SK-N-SH (cell line): Measurements from ENCODE around the gene GNA15. TPM values are rescaled to one million over a fixed set of nuclear protein-coding genes. Genes with fewer than 3 reads are reported as not detected.

Experiments used
- CTCF ChIA-PET: fragments of 300-600, 350-600 bp; formaldehyde crosslinking; extraction: SDS; loops from one replicate; lab custom pipeline; 2021; lab: Yijun Ruan, JAX
- POLR2A ChIA-PET: fragments of 350-600 bp; sonication (Branson Sonifier 250); formaldehyde crosslinking; extraction: SDS; loops from one replicate; lab custom pipeline; 2020; ENCODE audit warnings: antibody characterized with exemption, inconsistent platforms; lab: Yijun Ruan, JAX
- DNase-seq: peaks from one replicate; pipeline ENCODE4 v3.0.0; 2012
- H2AFZ ChIP-seq: fragments of 200-600 bp; sonication (generic); 2 replicates; pipeline ENCODE4 v1.8.1; 2016; ENCODE audit warnings: antibody characterized with exemption, mild to moderate bottlenecking, low read depth
- H3F3A ChIP-seq: fragments of 200-600 bp; sonication (generic); replicated peaks from 2 replicates; pipeline ENCODE3; 2016; ENCODE audit warnings: antibody characterized with exemption, mild to moderate bottlenecking; ENCODE audit not compliant: insufficient read depth
- H3K27ac ChIP-seq, 2 experiments: fragments of 200-500 bp in 1 of 2; fragments of 200-600 bp in 1 of 2; sonication (Bioruptor generic) in 1 of 2; sonication (generic), shearing (Covaris generic) in 1 of 2; 2 replicates each; pipeline versions ENCODE4 v1.5.1 to v1.6.1; 2014 to 2016; ENCODE audit warnings: low read depth in 2 of 2, inconsistent platforms in 1 of 2, low read length in 1 of 2, mild to moderate bottlenecking in 1 of 2, mixed read lengths in 1 of 2
- H3K27me3 ChIP-seq: fragments of 200-600 bp; sonication (generic), shearing (Covaris generic); 2 replicates; pipeline ENCODE4 v1.6.1; 2016; ENCODE audit warnings: mixed run types; ENCODE audit not compliant: insufficient read depth
- H3K36me3 ChIP-seq, 2 experiments: fragments of 200-500 bp in 1 of 2; fragments of 200-600 bp in 1 of 2; sonication (Bioruptor generic) in 1 of 2; sonication (generic) in 1 of 2; replicated peaks in 1 of 2; 2 replicates each; pipeline versions ENCODE3 to v1.5.1; 2014 to 2016; ENCODE audit warnings: low read length in 1 of 2, mild to moderate bottlenecking in 1 of 2; ENCODE audit not compliant: insufficient read depth in 2 of 2, control insufficient read depth in 1 of 2
- H3K4me1 ChIP-seq, 2 experiments: fragments of 200-500 bp in 1 of 2; fragments of 200-600 bp in 1 of 2; sonication (Bioruptor generic) in 1 of 2; sonication (generic), shearing (Covaris generic) in 1 of 2; 2 replicates each; pipeline versions ENCODE4 v1.5.1 to v1.6.1; 2014 to 2016; ENCODE audit warnings: low read depth in 1 of 2, low read length in 1 of 2, mixed run types in 1 of 2; ENCODE audit not compliant: insufficient read depth in 2 of 2, control insufficient read depth in 1 of 2
- H3K4me2 ChIP-seq: fragments of 200-600 bp; sonication (generic), shearing (Covaris generic); 2 replicates; pipeline ENCODE4 v1.6.1; 2017; ENCODE audit warnings: mixed run types
- H3K4me3 ChIP-seq, 2 experiments: fragments of 200-500 bp in 1 of 2; fragments of 200-600 bp in 1 of 2; sonication (Bioruptor generic) in 1 of 2; sonication (generic), shearing (Covaris generic) in 1 of 2; 2 replicates each; pipeline versions ENCODE4 v1.5.1 to v1.8.1; 2014 to 2016; ENCODE audit warnings: low read depth in 2 of 2, inconsistent platforms in 1 of 2, low read length in 1 of 2, mild to moderate bottlenecking in 1 of 2, mixed read lengths in 1 of 2, moderate library complexity in 1 of 2
- H3K79me2 ChIP-seq: fragments of 200-600 bp; sonication (generic); 2 replicates; pipeline ENCODE4 v1.8.1; 2017; ENCODE audit warnings: mild to moderate bottlenecking; ENCODE audit not compliant: insufficient read depth
- H3K9ac ChIP-seq: fragments of 200-600 bp; sonication (generic); 2 replicates; pipeline ENCODE4 v1.6.1; 2017; ENCODE audit warnings: mixed run types
- H3K9me2 ChIP-seq: fragments of 200-600 bp; sonication (generic); 2 replicates; pipeline ENCODE4 v1.6.1; 2017; ENCODE audit warnings: mixed run types
- H3K9me3 ChIP-seq: fragments of 200-600 bp; sonication (generic); 2 replicates; pipeline ENCODE4 v1.6.1; 2017; ENCODE audit warnings: mixed run types, mild to moderate bottlenecking, moderate library complexity
- H4K20me1 ChIP-seq: fragments of 200-600 bp; sonication (generic); 2 replicates; pipeline ENCODE4 v1.6.1; 2017; ENCODE audit warnings: mild to moderate bottlenecking, mixed run types; ENCODE audit not compliant: insufficient read depth
- ELF1 ChIP-seq: IDR thresholded peaks from 2 replicates; pipeline ENCODE4 v1.4.0; 2012
- FOSL2 ChIP-seq: IDR thresholded peaks from 2 replicates; pipeline ENCODE4 v1.4.0; 2012; ENCODE audit warnings: low read depth, mild to moderate bottlenecking, moderate library complexity, borderline replicate concordance
- GABPA ChIP-seq: IDR thresholded peaks from 2 replicates; pipeline ENCODE4 v1.4.0; 2012; ENCODE audit warnings: low read depth, mild to moderate bottlenecking
- JUND ChIP-seq: IDR thresholded peaks from 2 replicates; pipeline ENCODE4 v1.4.0; 2012
- MEF2A ChIP-seq: IDR thresholded peaks from 2 replicates; pipeline ENCODE4 v1.4.0; 2012; ENCODE audit warnings: low read depth, borderline replicate concordance
- NFIC ChIP-seq: IDR thresholded peaks from 2 replicates; pipeline ENCODE4 v1.4.0; 2012; ENCODE audit warnings: borderline replicate concordance
- POLR2AphosphoS5 ChIP-seq: IDR thresholded peaks from 2 replicates; pipeline ENCODE4 v1.6.1; 2012; ENCODE audit warnings: low read depth, low read length
- RAD21 ChIP-seq: IDR thresholded peaks from 2 replicates; pipeline ENCODE4 v1.6.1; 2012; ENCODE audit warnings: mild to moderate bottlenecking, low read length
- SIN3A ChIP-seq: IDR thresholded peaks from 2 replicates; pipeline ENCODE4 v1.6.1; 2012; ENCODE audit warnings: low read depth, mild to moderate bottlenecking, low read length, moderate library complexity, borderline replicate concordance
- SMC3 ChIP-seq: IDR thresholded peaks from 2 replicates; pipeline ENCODE4 v1.6.1; 2012; ENCODE audit warnings: low read depth, low read length, improper control_type of control experiment
- TAF1 ChIP-seq: IDR thresholded peaks from 2 replicates; pipeline ENCODE4 v1.6.1; 2012; ENCODE audit warnings: low read depth, mild to moderate bottlenecking, low read length, moderate library complexity, borderline replicate concordance
- WGBS: methylation state at CpG from one replicate; pipeline ENCODE4 v1.1.6; 2017; ENCODE audit warnings: low lambda C conversion rate; 5-methylcytosine and 5-hydroxymethylcytosine counted together
- polyA plus RNA-seq, 3 experiments: library from polyadenylated mRNA; depleted of rRNA; stranded (reverse); fragments of >200 nt; gene quantifications; 2 replicates each; pipeline ENCODE4 v1.2.3, GENCODE V29; 2012
- TF ChIP-seq, protein P1 (sequence below): IDR thresholded peaks from 2 replicates; pipeline ENCODE4 v1.6.1; 2012; ENCODE audit warnings: mild to moderate bottlenecking, low read depth, low read length, moderate library complexity
- TF ChIP-seq, protein P2 (sequence below): IDR thresholded peaks from 2 replicates; pipeline ENCODE4 v1.4.0; 2012; ENCODE audit warnings: low read depth, borderline replicate concordance

GNA15 gene
- polyA plus RNA-seq, 1 of the 3 experiments (the other 2 are of a cell fraction): 0.05 TPM

DNA sequence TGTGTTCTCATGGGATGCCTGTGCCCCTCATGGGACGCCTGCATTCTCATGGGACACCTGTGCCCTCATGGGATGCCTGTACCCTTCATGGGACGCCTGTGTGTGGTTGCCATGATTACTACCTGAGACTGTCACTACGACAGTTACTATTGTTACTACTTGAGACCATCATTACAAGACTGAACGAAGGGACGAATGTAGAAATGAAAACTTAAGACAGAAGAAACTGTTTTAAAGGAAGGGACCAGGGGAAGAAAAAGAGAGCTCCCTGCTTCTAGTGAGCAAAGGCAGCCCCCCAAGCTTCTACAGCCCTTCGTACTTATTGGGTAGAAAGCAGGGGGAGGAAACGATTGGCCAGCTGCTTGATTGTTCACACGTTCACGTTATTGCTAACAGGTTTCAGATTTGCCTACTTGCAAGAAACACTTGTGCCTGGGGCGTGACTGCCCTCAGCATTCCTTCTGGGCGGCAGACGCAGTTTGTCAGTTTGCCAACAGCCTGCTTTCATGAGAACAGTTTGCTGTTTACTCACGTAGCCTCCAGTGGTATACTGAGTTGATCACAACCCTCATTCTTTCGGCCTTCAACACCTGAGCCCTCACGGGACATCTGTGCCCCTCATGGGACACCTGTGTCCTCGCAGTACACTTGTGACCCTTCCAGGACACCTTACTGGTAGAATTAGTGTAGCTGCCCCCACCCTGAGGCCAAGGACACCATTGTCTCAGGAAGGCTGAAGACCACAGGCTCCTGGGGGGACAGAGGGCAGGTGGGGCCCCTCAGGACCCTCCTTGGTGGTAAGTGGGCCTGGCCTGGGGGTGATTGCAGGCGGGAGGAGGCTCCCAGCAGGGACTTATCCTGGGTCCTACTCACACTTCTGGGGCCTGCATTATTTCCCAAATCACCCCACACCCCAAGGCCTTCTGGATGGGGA is 40.2 kb downstream of the GNA15 start:
- H3K79me2 ChIP-seq: no peaks in the 10 kb centered on the region
- H3K36me3 ChIP-seq: no peaks in the 10 kb centered on the region
- no peaks in the 10 kb centered on the region; a peak in 1 of 4 replicates for H3K4me1 ChIP-seq
- H3K9me3 ChIP-seq: no peaks in the 10 kb centered on the region
- H4K20me1 ChIP-seq: no peaks in the 10 kb centered on the region
- DNase-seq: no peak
- 29% methylated on average over 13 of the region's 17 CpGs for WGBS
- H3K9me2 ChIP-seq: no peaks in the 10 kb centered on the region
- no peak overlapping the region for H3K27ac ChIP-seq
- H2AFZ ChIP-seq: no peak overlapping the region
- no peak overlapping the region for H3K4me2 ChIP-seq
- H3K27me3 ChIP-seq: no peaks in the 10 kb centered on the region
- H3K4me3 ChIP-seq: no peak overlapping the region
- no peaks in the 10 kb centered on the region for H3F3A ChIP-seq
- CTCF ChIA-PET: interaction anchor here (1.0 to 1.2 kb wide), 2 partner anchors 11 to 12 kb away, joined by 3 read pairs; no protein-coding TSS in a partner anchor
- POLR2A ChIA-PET: no interaction called here
- no peak overlapping the region for H3K9ac ChIP-seq
- TF ChIP-seq RAD21 (no peak), GABPA (no peak), NFIC (no peak), MEF2A (no peak), POLR2AphosphoS5 (no peak), SIN3A (no peak), FOSL2 (no peak), TAF1 (no peak), ELF1 (no peak), JUND (no peak), SMC3 (no peak)
- TF ChIP-seq, protein P1, sequence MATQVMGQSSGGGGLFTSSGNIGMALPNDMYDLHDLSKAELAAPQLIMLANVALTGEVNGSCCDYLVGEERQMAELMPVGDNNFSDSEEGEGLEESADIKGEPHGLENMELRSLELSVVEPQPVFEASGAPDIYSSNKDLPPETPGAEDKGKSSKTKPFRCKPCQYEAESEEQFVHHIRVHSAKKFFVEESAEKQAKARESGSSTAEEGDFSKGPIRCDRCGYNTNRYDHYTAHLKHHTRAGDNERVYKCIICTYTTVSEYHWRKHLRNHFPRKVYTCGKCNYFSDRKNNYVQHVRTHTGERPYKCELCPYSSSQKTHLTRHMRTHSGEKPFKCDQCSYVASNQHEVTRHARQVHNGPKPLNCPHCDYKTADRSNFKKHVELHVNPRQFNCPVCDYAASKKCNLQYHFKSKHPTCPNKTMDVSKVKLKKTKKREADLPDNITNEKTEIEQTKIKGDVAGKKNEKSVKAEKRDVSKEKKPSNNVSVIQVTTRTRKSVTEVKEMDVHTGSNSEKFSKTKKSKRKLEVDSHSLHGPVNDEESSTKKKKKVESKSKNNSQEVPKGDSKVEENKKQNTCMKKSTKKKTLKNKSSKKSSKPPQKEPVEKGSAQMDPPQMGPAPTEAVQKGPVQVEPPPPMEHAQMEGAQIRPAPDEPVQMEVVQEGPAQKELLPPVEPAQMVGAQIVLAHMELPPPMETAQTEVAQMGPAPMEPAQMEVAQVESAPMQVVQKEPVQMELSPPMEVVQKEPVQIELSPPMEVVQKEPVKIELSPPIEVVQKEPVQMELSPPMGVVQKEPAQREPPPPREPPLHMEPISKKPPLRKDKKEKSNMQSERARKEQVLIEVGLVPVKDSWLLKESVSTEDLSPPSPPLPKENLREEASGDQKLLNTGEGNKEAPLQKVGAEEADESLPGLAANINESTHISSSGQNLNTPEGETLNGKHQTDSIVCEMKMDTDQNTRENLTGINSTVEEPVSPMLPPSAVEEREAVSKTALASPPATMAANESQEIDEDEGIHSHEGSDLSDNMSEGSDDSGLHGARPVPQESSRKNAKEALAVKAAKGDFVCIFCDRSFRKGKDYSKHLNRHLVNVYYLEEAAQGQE: no peak
- TF ChIP-seq, protein P2, sequence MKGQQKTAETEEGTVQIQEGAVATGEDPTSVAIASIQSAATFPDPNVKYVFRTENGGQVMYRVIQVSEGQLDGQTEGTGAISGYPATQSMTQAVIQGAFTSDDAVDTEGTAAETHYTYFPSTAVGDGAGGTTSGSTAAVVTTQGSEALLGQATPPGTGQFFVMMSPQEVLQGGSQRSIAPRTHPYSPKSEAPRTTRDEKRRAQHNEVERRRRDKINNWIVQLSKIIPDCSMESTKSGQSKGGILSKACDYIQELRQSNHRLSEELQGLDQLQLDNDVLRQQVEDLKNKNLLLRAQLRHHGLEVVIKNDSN: no peak
